HEK293 (cell line): ENCODE data around the gene EMSY.

Experiments
- CTCF ChIA-PET: fragments of 350-600 bp; formaldehyde crosslinking; extraction: SDS; loops from one replicate; lab custom pipeline; 2021; ENCODE audit warnings: antibody characterized with exemption; lab: Yijun Ruan, JAX
- POLR2A ChIA-PET: fragments of 300-600 bp; formaldehyde crosslinking; extraction: SDS; loops from one replicate; lab custom pipeline; 2020; ENCODE audit warnings: antibody characterized with exemption, inconsistent platforms; lab: Yijun Ruan, JAX
- H3K27ac ChIP-seq: fragments of 200-500 bp; sonication (Bioruptor generic); 2 replicates; pipeline ENCODE4 v1.5.1; 2014; ENCODE audit warnings: low read depth, low read length, control low read depth, inconsistent platforms; ENCODE audit errors: extremely low read depth
- H3K36me3 ChIP-seq, 2 experiments: fragments of 200-500 bp in 1 of 2; sonication (Bioruptor generic) in 1 of 2; 1 replicate in 1 of 2; 2 replicates in 1 of 2; pipeline ENCODE4 v1.5.1; 2014 to 2017; ENCODE audit warnings: inconsistent platforms in 2 of 2, low read length in 2 of 2; ENCODE audit not compliant: control insufficient read depth in 2 of 2, insufficient read depth in 1 of 2
- H3K4me1 ChIP-seq: fragments of 200-500 bp; sonication (Bioruptor generic); 2 replicates; pipeline ENCODE4 v1.5.1; 2014; ENCODE audit warnings: mild to moderate bottlenecking, low read length, inconsistent platforms; ENCODE audit not compliant: control insufficient read depth, insufficient read depth
- H3K4me3 ChIP-seq: 2 replicates; pipeline ENCODE4 v1.5.1; 2011; ENCODE audit warnings: low read depth, mild to moderate bottlenecking, control low read depth, low read length, moderate library complexity
- H3K9me3 ChIP-seq: fragments of 200-500 bp; sonication (Bioruptor generic); 2 replicates; pipeline ENCODE4 v1.5.1; 2014; ENCODE audit warnings: low read depth, low read length, inconsistent platforms; ENCODE audit not compliant: control insufficient read depth, insufficient read depth
- GLI2 ChIP-seq: fragments of 450-650 bp; formaldehyde crosslinking; IDR thresholded peaks from 2 replicates; pipeline ENCODE4; 2017; ENCODE audit warnings: missing biosample characterization, missing genetic modification characterization, low read depth, borderline replicate concordance
- MYNN ChIP-seq: fragments of 450-650 bp; formaldehyde crosslinking; IDR thresholded peaks from 2 replicates; pipeline ENCODE4 v1.5.1; 2016; ENCODE audit warnings: missing biosample characterization, missing genetic modification characterization, borderline replicate concordance
- YY2 ChIP-seq: fragments of 450-650 bp; formaldehyde crosslinking; IDR thresholded peaks from 2 replicates; pipeline ENCODE4 v1.5.1; 2016; ENCODE audit warnings: missing biosample characterization, missing genetic modification characterization
- ZBTB7A ChIP-seq: fragments of 450-650 bp; formaldehyde crosslinking; IDR thresholded peaks from 2 replicates; pipeline ENCODE4 v1.5.1; 2016; ENCODE audit warnings: low read depth, missing biosample characterization, missing genetic modification characterization
- ZFHX2 ChIP-seq: fragments of 450-650 bp; formaldehyde crosslinking; conservative IDR thresholded peaks from 2 replicates; pipeline ENCODE4 v1.5.1; 2016; ENCODE audit warnings: missing biosample characterization, missing genetic modification characterization
- ZNF138 ChIP-seq: fragments of 450-650 bp; formaldehyde crosslinking; IDR thresholded peaks from 2 replicates; pipeline ENCODE4 v1.5.1; 2016; ENCODE audit warnings: missing biosample characterization, missing genetic modification characterization, borderline replicate concordance
- ZNF169 ChIP-seq: fragments of 450-650 bp; formaldehyde crosslinking; IDR thresholded peaks from 2 replicates; pipeline ENCODE4 v1.5.1; 2016; ENCODE audit warnings: missing biosample characterization, missing genetic modification characterization
- ZNF223 ChIP-seq: fragments of 450-650 bp; formaldehyde crosslinking; IDR thresholded peaks from 2 replicates; pipeline ENCODE4 v1.5.1; 2016; ENCODE audit warnings: missing biosample characterization, missing genetic modification characterization
- ZNF266 ChIP-seq: fragments of 450-650 bp; formaldehyde crosslinking; IDR thresholded peaks from 2 replicates; pipeline ENCODE4 v1.5.1; 2016; ENCODE audit warnings: missing biosample characterization, missing genetic modification characterization, low read depth
- ZNF324 ChIP-seq: fragments of 450-650 bp; formaldehyde crosslinking; IDR thresholded peaks from 2 replicates; pipeline ENCODE4 v1.5.1; 2016; ENCODE audit warnings: missing biosample characterization, missing genetic modification characterization
- ZNF433 ChIP-seq: fragments of 450-650 bp; formaldehyde crosslinking; IDR thresholded peaks from 2 replicates; pipeline ENCODE4 v1.5.1; 2016; ENCODE audit warnings: missing biosample characterization, missing genetic modification characterization, low read depth
- ZNF548 ChIP-seq: fragments of 450-650 bp; formaldehyde crosslinking; IDR thresholded peaks from 2 replicates; pipeline ENCODE4 v1.5.1; 2016; ENCODE audit warnings: missing biosample characterization, missing genetic modification characterization
- ZNF585B ChIP-seq: fragments of 450-650 bp; formaldehyde crosslinking; IDR thresholded peaks from 2 replicates; pipeline ENCODE4 v1.5.1; 2016; ENCODE audit warnings: missing biosample characterization, missing genetic modification characterization
- ZNF658 ChIP-seq: fragments of 450-650 bp; formaldehyde crosslinking; IDR thresholded peaks from 2 replicates; pipeline ENCODE4; 2016; ENCODE audit warnings: missing biosample characterization, missing genetic modification characterization
- ZNF670 ChIP-seq: fragments of 450-650 bp; formaldehyde crosslinking; IDR thresholded peaks from 2 replicates; pipeline ENCODE4 v1.5.1; 2016; ENCODE audit warnings: missing biosample characterization, missing genetic modification characterization, low read depth
- ZNF701 ChIP-seq: fragments of 450-650 bp; formaldehyde crosslinking; IDR thresholded peaks from 2 replicates; pipeline ENCODE4 v1.5.1; 2016; ENCODE audit warnings: missing biosample characterization, missing genetic modification characterization
- ZNF747 ChIP-seq: fragments of 450-650 bp; formaldehyde crosslinking; IDR thresholded peaks from 2 replicates; pipeline ENCODE4 v1.5.1; 2016; ENCODE audit warnings: missing biosample characterization, missing genetic modification characterization
- ZNF768 ChIP-seq: fragments of 450-650 bp; formaldehyde crosslinking; IDR thresholded peaks from 2 replicates; pipeline ENCODE4 v1.5.1; 2018; ENCODE audit warnings: missing biosample characterization, mild to moderate bottlenecking, missing genetic modification characterization
- ZNF776 ChIP-seq: fragments of 450-650 bp; formaldehyde crosslinking; IDR thresholded peaks from 2 replicates; pipeline ENCODE4 v1.5.0; 2017; ENCODE audit warnings: missing biosample characterization, missing genetic modification characterization, borderline replicate concordance
- ZXDB ChIP-seq: fragments of 450-650 bp; formaldehyde crosslinking; IDR thresholded peaks from 2 replicates; pipeline ENCODE4 v1.5.1; 2016; ENCODE audit warnings: missing biosample characterization, missing genetic modification characterization
- TF ChIP-seq, protein P1 (sequence below): fragments of 450-650 bp; formaldehyde crosslinking; IDR thresholded peaks from 2 replicates; pipeline ENCODE4 v1.5.1; 2016; ENCODE audit warnings: missing biosample characterization, missing genetic modification characterization
- TF ChIP-seq, protein P2 (sequence below): fragments of 450-650 bp; IDR thresholded peaks from 2 replicates; pipeline ENCODE4 v1.5.1; 2018; ENCODE audit warnings: missing biosample characterization, missing genetic modification characterization
- TF ChIP-seq, protein P3 (sequence below): fragments of 450-650 bp; formaldehyde crosslinking; IDR thresholded peaks from 2 replicates; pipeline ENCODE4 v1.5.1; 2016; ENCODE audit warnings: missing biosample characterization, missing genetic modification characterization, low read depth
- TF ChIP-seq, protein P4 (sequence below): sonication (generic); formaldehyde crosslinking; IDR thresholded peaks from 2 replicates; pipeline ENCODE4 v1.8.1; 2022; ENCODE audit warnings: mild to moderate bottlenecking, moderate library complexity, missing genetic modification reagents
- TF ChIP-seq, protein P5 (sequence below): fragments of 450-650 bp; formaldehyde crosslinking; IDR thresholded peaks from 2 replicates; pipeline ENCODE4 v1.5.1; 2016; ENCODE audit warnings: missing biosample characterization, missing genetic modification characterization
- TF ChIP-seq, protein P6 (sequence below): fragments of 450-650 bp; formaldehyde crosslinking; IDR thresholded peaks from 2 replicates; pipeline ENCODE4 v1.5.0; 2017; ENCODE audit warnings: missing biosample characterization, missing genetic modification characterization, borderline replicate concordance

Gene EMSY

DNA sequence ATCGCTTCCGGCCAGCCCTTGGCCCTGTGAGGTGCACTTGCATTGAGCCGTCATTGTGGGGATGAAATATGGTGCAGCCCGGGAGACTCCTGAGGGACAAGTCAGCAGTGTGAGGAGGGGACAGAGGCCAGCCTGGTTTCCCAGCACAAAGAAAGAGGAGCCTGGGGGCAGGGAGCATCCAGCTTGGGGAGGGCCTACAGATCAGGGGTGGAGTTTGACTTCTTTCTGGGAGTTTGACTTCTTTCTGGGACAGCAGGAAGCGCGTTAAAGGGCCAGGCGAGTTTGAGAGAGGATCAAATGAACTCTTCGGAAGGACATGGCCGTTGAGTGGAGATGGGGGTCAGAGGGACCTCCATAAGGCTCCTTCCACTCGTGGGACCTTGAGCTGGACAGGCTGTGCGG is 133.8 kb downstream of the EMSY start:
- Histone ChIP-seq H3K4me1 (no peaks in the 10 kb centered on the region), H3K36me3 (no peaks in the 10 kb centered on the region), H3K9me3 (no peaks in the 10 kb centered on the region), H3K4me3 (no peak overlapping the region), H3K27ac (no peak overlapping the region)
- TF ChIP-seq ZNF768 (tag by site-specific recombination): no peak
- TF ChIP-seq ZNF585B (tag by site-specific recombination): no peak
- TF ChIP-seq ZFHX2 (tag by site-specific recombination): no peak
- TF ChIP-seq, protein P1, sequence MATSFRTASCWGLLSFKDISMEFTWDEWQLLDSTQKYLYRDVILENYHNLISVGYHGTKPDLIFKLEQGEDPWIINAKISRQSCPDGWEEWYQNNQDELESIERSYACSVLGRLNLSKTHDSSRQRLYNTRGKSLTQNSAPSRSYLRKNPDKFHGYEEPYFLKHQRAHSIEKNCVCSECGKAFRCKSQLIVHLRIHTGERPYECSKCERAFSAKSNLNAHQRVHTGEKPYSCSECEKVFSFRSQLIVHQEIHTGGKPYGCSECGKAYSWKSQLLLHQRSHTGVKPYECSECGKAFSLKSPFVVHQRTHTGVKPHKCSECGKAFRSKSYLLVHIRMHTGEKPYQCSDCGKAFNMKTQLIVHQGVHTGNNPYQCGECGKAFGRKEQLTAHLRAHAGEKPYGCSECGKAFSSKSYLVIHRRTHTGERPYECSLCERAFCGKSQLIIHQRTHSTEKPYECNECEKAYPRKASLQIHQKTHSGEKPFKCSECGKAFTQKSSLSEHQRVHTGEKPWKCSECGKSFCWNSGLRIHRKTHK (tag by site-specific recombination): no peak
- TF ChIP-seq, protein P2, sequence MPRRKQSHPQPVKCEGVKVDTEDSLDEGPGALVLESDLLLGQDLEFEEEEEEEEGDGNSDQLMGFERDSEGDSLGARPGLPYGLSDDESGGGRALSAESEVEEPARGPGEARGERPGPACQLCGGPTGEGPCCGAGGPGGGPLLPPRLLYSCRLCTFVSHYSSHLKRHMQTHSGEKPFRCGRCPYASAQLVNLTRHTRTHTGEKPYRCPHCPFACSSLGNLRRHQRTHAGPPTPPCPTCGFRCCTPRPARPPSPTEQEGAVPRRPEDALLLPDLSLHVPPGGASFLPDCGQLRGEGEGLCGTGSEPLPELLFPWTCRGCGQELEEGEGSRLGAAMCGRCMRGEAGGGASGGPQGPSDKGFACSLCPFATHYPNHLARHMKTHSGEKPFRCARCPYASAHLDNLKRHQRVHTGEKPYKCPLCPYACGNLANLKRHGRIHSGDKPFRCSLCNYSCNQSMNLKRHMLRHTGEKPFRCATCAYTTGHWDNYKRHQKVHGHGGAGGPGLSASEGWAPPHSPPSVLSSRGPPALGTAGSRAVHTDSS (tag by site-specific recombination): no peak
- TF ChIP-seq ZNF266 (tag by site-specific recombination): no peak
- no peak for TF ChIP-seq ZNF169
- no peak for TF ChIP-seq ZXDB
- TF ChIP-seq MYNN (tag by site-specific recombination): no peak
- no peak for TF ChIP-seq YY2
- TF ChIP-seq ZNF223 (tag by site-specific recombination): no peak
- no peak for TF ChIP-seq ZNF433
- TF ChIP-seq ZBTB7A: no peak
- TF ChIP-seq, protein P3, sequence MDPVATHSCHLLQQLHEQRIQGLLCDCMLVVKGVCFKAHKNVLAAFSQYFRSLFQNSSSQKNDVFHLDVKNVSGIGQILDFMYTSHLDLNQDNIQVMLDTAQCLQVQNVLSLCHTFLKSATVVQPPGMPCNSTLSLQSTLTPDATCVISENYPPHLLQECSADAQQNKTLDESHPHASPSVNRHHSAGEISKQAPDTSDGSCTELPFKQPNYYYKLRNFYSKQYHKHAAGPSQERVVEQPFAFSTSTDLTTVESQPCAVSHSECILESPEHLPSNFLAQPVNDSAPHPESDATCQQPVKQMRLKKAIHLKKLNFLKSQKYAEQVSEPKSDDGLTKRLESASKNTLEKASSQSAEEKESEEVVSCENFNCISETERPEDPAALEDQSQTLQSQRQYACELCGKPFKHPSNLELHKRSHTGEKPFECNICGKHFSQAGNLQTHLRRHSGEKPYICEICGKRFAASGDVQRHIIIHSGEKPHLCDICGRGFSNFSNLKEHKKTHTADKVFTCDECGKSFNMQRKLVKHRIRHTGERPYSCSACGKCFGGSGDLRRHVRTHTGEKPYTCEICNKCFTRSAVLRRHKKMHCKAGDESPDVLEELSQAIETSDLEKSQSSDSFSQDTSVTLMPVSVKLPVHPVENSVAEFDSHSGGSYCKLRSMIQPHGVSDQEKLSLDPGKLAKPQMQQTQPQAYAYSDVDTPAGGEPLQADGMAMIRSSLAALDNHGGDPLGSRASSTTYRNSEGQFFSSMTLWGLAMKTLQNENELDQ (tag by site-specific recombination): no peak
- TF ChIP-seq GLI2 (tag by site-specific recombination): no peak
- TF ChIP-seq ZNF670 (tag by site-specific recombination): no peak
- TF ChIP-seq, protein P4, sequence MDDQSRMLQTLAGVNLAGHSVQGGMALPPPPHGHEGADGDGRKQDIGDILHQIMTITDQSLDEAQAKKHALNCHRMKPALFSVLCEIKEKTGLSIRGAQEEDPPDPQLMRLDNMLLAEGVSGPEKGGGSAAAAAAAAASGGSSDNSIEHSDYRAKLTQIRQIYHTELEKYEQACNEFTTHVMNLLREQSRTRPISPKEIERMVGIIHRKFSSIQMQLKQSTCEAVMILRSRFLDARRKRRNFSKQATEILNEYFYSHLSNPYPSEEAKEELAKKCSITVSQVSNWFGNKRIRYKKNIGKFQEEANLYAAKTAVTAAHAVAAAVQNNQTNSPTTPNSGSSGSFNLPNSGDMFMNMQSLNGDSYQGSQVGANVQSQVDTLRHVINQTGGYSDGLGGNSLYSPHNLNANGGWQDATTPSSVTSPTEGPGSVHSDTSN (CRISPR knock-in tag): no peak
- no peak for TF ChIP-seq ZNF701 (tag by site-specific recombination)
- no peak for TF ChIP-seq ZNF747 (tag by site-specific recombination)
- CTCF ChIA-PET: interaction anchor here (1.5 to 1.7 kb wide), 2 partner anchors 11 to 104 kb away, joined by 4 to 8 read pairs; no protein-coding TSS in a partner anchor
- POLR2A ChIA-PET: no interaction called here

DNA sequence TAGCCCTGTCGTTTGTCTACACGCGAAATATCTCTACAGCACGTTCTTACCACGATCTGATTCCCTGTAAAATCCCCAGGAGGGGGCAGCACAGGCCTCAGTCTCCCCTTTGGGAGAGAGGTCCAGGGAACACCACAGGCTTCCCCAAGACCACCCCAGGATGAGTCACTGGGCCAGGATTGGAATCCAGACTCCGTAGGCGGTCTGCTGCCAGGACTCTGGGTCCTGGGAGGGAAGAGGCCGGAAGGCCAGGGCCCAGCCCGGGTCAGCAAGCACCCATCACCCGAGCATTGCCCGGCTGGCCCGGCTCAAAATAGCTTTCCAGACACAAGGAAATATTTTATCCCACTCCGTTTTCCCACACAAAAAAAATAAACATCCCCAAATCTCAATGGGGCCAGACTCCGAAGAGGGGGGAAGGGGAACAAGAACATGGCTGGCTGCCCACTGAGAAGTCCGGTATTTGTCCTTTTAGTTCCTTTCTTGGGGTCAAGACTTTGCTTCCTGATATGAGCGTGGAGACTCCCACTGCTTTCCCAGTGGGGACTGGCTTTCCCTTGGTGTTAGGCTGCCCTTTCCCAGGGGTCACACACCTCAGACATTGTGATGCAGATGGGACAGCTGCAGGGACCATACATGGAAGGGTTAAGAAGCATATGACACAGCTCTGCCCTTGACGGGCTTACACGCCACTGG is 134.4 kb downstream of the EMSY start:
- Histone ChIP-seq H3K27ac (no peak overlapping the region), H3K4me3 (no peak overlapping the region), H3K4me1 (no peaks in the 10 kb centered on the region), H3K9me3 (no peaks in the 10 kb centered on the region), H3K36me3 (no peaks in the 10 kb centered on the region)
- CTCF ChIA-PET: interaction anchor here (1.5 to 1.7 kb wide), 2 partner anchors 12 to 103 kb away, joined by 4 to 8 read pairs; no protein-coding TSS in a partner anchor
- POLR2A ChIA-PET: no interaction called here
- TF ChIP-seq ZNF138 (tag by site-specific recombination) (no peak), ZNF776 (tag by site-specific recombination) (no peak), ZNF548 (tag by site-specific recombination) (no peak), ZNF658 (no peak), ZNF324 (tag by site-specific recombination) (no peak)
- TF ChIP-seq, protein P5, sequence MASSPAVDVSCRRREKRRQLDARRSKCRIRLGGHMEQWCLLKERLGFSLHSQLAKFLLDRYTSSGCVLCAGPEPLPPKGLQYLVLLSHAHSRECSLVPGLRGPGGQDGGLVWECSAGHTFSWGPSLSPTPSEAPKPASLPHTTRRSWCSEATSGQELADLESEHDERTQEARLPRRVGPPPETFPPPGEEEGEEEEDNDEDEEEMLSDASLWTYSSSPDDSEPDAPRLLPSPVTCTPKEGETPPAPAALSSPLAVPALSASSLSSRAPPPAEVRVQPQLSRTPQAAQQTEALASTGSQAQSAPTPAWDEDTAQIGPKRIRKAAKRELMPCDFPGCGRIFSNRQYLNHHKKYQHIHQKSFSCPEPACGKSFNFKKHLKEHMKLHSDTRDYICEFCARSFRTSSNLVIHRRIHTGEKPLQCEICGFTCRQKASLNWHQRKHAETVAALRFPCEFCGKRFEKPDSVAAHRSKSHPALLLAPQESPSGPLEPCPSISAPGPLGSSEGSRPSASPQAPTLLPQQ (tag by site-specific recombination): no peak
- TF ChIP-seq, protein P6, sequence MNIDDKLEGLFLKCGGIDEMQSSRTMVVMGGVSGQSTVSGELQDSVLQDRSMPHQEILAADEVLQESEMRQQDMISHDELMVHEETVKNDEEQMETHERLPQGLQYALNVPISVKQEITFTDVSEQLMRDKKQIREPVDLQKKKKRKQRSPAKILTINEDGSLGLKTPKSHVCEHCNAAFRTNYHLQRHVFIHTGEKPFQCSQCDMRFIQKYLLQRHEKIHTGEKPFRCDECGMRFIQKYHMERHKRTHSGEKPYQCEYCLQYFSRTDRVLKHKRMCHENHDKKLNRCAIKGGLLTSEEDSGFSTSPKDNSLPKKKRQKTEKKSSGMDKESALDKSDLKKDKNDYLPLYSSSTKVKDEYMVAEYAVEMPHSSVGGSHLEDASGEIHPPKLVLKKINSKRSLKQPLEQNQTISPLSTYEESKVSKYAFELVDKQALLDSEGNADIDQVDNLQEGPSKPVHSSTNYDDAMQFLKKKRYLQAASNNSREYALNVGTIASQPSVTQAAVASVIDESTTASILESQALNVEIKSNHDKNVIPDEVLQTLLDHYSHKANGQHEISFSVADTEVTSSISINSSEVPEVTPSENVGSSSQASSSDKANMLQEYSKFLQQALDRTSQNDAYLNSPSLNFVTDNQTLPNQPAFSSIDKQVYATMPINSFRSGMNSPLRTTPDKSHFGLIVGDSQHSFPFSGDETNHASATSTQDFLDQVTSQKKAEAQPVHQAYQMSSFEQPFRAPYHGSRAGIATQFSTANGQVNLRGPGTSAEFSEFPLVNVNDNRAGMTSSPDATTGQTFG (tag by site-specific recombination): no peak
